ENCODE data around the gene MASP1. TPM values are rescaled to one million over a fixed set of nuclear protein-coding genes. Genes with fewer than 3 reads are reported as not detected.
A peak's percentile ranks its signal among the peaks of the same experiment; 100 is the strongest.
"Not testable (repeated sequence)": the region's sequence is repeated elsewhere in the genome, so short reads cannot be mapped to it uniquely, and the experiment has no call there.

Gene MASP1
- total RNA-seq, 2 experiments from 2014 or later = not detected

DNA sequence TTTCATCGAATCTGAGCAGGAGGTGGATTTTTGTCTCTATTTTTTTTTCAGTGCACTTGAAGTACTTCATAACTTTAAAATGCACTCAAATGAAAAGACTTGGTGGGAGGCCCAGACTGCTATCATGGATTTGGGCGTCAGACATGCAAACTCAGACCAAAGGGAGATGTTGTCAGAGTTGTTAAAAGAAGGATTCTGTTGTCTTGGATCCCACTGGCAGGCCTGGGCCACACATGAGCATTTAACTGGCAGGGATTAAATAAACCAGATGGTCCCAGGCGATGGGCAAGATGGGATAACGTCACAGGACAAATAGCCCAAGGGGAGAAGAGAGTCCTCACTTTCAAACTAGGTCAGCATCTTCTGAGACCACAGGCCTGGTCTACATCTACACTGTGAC is 78.8 kb downstream of the MASP1 start:
- Mint-ChIP-seq H3K4me3 (no peak overlapping the region), H3K9me3 (ENCODE audit: low read depth) (no peaks in the 10 kb centered on the region), H3K27me3 (no peaks in the 10 kb centered on the region), H3K27ac (no peak overlapping the region), H3K36me3 (ENCODE audit: low read depth) (no peaks in the 10 kb centered on the region), H3K4me1 (no peaks in the 10 kb centered on the region)
- DNase-seq (no peak), ATAC-seq (no peak)
- intact Hi-C loops (cut with DNase I, micrococcal nuclease) = no loop called here
- ChIA-PET POLR2A (no interaction called here), CTCF (interaction anchor here (1.1 to 3.2 kb wide), 3 partner anchors 7 to 107 kb away, joined by 3 to 10 read pairs (median 4); no protein-coding TSS in a partner anchor)

- Mint-ChIP-seq H3K27me3 (no peaks in the 10 kb centered on the region), H3K36me3 (ENCODE audit: low read depth) (no peaks in the 10 kb centered on the region), H3K4me1 (no peaks in the 10 kb centered on the region), H3K9me3 (ENCODE audit: low read depth) (no peaks in the 10 kb centered on the region), H3K4me3 (no peak overlapping the region), H3K27ac (no peak overlapping the region)
- ATAC-seq (no peak), DNase-seq (no peak)
- POLR2A ChIA-PET = interaction anchor here (0.6 kb wide), 1 partner anchor 1407 kb away, joined by 5 read pairs; no protein-coding TSS in a partner anchor
- CTCF ChIA-PET = interaction anchor here (0.8 to 3.2 kb wide), 4 partner anchors 8 to 108 kb away, joined by 3 to 10 read pairs (median 4); no protein-coding TSS in a partner anchor
- intact Hi-C loops (cut with DNase I, micrococcal nuclease) = no loop called here
These were observed 79.4 kb downstream of the MASP1 start for GRCh38 chr3:187212196-187212545.

GRCh38 chr3:187211532-187212195 is 79.9 kb downstream of the MASP1 start:
- ATAC-seq (no peak), DNase-seq (no peak)
- no peaks in the 10 kb centered on the region for H3K4me1 Mint-ChIP-seq
- ChIA-PET POLR2A (interaction anchor here (0.6 kb wide), 1 partner anchor 1406 kb away, joined by 5 read pairs; no protein-coding TSS in a partner anchor), CTCF (interaction anchor here (0.8 to 3.2 kb wide), 4 partner anchors 8 to 108 kb away, joined by 3 to 10 read pairs (median 4); no protein-coding TSS in a partner anchor)
- no peaks in the 10 kb centered on the region for H3K27me3 Mint-ChIP-seq
- no peaks in the 10 kb centered on the region for H3K36me3 Mint-ChIP-seq (ENCODE audit: low read depth)
- no peak overlapping the region for H3K4me3 Mint-ChIP-seq
- intact Hi-C loops (cut with DNase I, micrococcal nuclease) = no loop called here
- no peak overlapping the region for H3K27ac Mint-ChIP-seq
- no peaks in the 10 kb centered on the region for H3K9me3 Mint-ChIP-seq (ENCODE audit: low read depth)

DNA sequence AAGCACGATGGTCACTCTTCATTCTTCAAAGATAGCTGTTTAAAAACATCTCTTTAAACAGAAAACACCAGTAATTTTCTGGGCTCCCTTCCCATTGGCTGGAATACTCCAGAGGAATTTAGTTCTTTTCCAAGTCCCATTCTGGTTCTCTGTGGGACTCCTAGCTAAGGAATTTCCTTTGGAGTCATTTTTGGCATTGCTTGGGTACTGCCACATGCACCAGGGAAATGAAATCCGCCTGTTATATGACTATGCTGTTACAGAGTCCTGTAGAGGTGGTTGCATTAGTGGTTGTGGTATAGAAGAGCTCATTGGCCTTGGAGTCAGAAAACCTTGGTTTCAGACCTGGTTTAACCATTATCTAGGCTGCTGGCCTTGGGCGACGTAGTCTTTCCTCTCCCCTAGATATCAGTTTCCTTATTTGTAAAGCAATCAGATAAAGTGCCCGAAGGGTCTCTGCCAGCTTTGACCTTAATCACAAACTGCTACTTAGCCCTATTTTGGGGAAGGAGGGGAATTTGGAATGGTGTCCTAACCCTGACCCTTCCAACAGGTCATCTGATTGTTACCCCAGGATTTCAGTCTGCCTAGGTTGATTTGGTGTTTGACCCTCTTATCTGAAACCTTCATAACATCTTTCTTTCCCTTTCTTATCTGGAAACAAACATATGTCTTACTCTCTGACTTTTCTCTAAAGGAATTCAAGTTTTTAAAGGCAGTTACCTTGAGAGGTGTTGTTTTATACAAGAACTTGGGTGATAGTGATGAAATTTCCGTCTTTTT is 80.8 kb downstream of the MASP1 start:
- DNase-seq (no peak), ATAC-seq (no peak)
- no peak overlapping the region for H3K4me3 Mint-ChIP-seq
- ChIA-PET POLR2A (no interaction called here), CTCF (interaction anchor here (0.6 to 3.2 kb wide), 4 partner anchors 9 to 1078 kb away, joined by 3 to 10 read pairs (median 4); no protein-coding TSS in a partner anchor)
- no peaks in the 10 kb centered on the region for H3K4me1 Mint-ChIP-seq
- H3K9me3 Mint-ChIP-seq (ENCODE audit: low read depth) = no peaks in the 10 kb centered on the region
- H3K36me3 Mint-ChIP-seq (ENCODE audit: low read depth) = no peaks in the 10 kb centered on the region
- no peaks in the 10 kb centered on the region for H3K27me3 Mint-ChIP-seq
- H3K27ac Mint-ChIP-seq = no peak overlapping the region
- intact Hi-C loops (cut with DNase I, micrococcal nuclease) = no loop called here

DNA sequence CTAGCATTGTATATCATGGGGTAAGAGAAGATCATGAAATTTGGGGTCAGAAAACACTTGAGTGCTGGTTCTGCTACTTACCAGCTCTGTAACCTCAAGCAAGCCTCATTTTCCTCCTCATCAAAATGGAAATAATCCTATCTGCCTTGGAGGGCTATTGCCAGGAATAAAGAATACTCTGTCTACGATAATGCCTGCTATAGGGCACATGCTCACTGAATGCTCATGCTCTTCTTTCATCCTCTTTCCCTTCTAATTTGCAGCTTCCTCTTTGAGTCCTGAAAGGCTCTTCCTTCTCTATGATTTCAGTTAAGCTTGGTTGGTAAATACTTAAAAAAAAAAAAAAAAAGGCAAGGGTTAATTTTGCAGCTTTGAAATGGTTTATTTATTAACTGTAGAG is 81.4 kb downstream of the MASP1 start:
- intact Hi-C loops (cut with DNase I, micrococcal nuclease) = no loop called here
- Mint-ChIP-seq H3K36me3 (ENCODE audit: low read depth) (no peaks in the 10 kb centered on the region), H3K27ac (no peak overlapping the region), H3K4me1 (no peaks in the 10 kb centered on the region), H3K9me3 (ENCODE audit: low read depth) (no peaks in the 10 kb centered on the region), H3K4me3 (no peak overlapping the region), H3K27me3 (peaks cover 4% of the 10 kb centered on the region)
- ChIA-PET POLR2A (no interaction called here), CTCF (interaction anchor here (0.6 to 3.2 kb wide), 4 partner anchors 10 to 1077 kb away, joined by 3 to 10 read pairs (median 4); no protein-coding TSS in a partner anchor)
- ATAC-seq = no peak
- DNase-seq = no peak

GRCh38 chr3:187209491-187209890 is 82.0 kb downstream of the MASP1 start:
- intact Hi-C loops (cut with DNase I, micrococcal nuclease) = no loop called here
- peaks cover 7% of the 10 kb centered on the region for H3K27me3 Mint-ChIP-seq
- POLR2A ChIA-PET = no interaction called here

DNA sequence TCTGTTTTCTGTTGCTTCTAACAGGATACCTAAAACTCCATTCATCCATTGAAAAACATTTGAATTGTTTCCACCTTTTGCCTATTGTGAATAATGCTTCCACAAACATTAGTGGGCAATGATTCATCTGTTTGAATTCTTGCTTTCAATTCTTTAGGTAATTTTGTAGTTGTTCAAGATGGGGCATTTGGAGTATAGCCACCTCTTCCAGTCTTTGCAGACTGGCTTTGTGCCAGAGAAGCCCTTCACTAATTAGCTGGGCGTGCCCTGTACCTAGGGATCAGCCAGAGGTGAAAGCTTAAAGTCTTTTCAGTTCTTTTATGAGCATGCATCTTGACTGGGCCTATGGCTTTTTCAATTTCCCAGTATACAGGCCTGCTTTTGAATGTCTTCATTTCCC is 83.4 kb downstream of the MASP1 start:
- intact Hi-C loops (cut with DNase I, micrococcal nuclease) = no loop called here
- CTCF ChIA-PET = interaction anchor here (0.6 to 1.5 kb wide), 2 partner anchors 9 to 111 kb away, joined by 3 read pairs; no protein-coding TSS in a partner anchor
- no peak for ATAC-seq

More at GRCh38 chr3:187209491-187209890, 82.0 kb downstream of the MASP1 start:
- Mint-ChIP-seq H3K36me3 (ENCODE audit: low read depth) (no peaks in the 10 kb centered on the region), H3K4me3 (no peak overlapping the region), H3K9me3 (ENCODE audit: low read depth) (no peaks in the 10 kb centered on the region), H3K4me1 (no peaks in the 10 kb centered on the region), H3K27ac (no peak overlapping the region)
- CTCF ChIA-PET = interaction anchor here (3.2 kb wide), 1 partner anchor 10 kb away, joined by 10 read pairs; no protein-coding TSS in a partner anchor
- DNase-seq = no peak
- no peak for ATAC-seq

GRCh38 chr3:187207624-187208023 is 83.9 kb downstream of the MASP1 start:
- intact Hi-C loops (cut with DNase I, micrococcal nuclease) = no loop called here
- DNase-seq (no peak), ATAC-seq (no peak)
- H3K9me3 Mint-ChIP-seq (ENCODE audit: low read depth) = no peaks in the 10 kb centered on the region
- H3K36me3 Mint-ChIP-seq (ENCODE audit: low read depth) = no peaks in the 10 kb centered on the region
- H3K4me1 Mint-ChIP-seq = no peaks in the 10 kb centered on the region
- CTCF ChIA-PET = interaction anchor here (1.5 kb wide), 1 partner anchor 9 kb away, joined by 3 read pairs; no protein-coding TSS in a partner anchor
- H3K27ac Mint-ChIP-seq = no peak overlapping the region
- H3K27me3 Mint-ChIP-seq = peaks cover 8% of the 10 kb centered on the region
- no peak overlapping the region for H3K4me3 Mint-ChIP-seq
- POLR2A ChIA-PET = no interaction called here

More for the DNA sequence above, 83.4 kb downstream of the MASP1 start:
- Mint-ChIP-seq H3K27me3 (peaks cover 8% of the 10 kb centered on the region), H3K9me3 (ENCODE audit: low read depth) (no peaks in the 10 kb centered on the region), H3K4me3 (no peak overlapping the region), H3K27ac (no peak overlapping the region), H3K36me3 (ENCODE audit: low read depth) (no peaks in the 10 kb centered on the region), H3K4me1 (no peaks in the 10 kb centered on the region)
- DNase-seq = no peak
- POLR2A ChIA-PET = no interaction called here

- CTCF ChIA-PET = interaction anchor here (1.5 kb wide), 1 partner anchor 8 kb away, joined by 3 read pairs; no protein-coding TSS in a partner anchor
- ATAC-seq = no peak
- H3K27ac Mint-ChIP-seq = no peak overlapping the region
- H3K9me3 Mint-ChIP-seq (ENCODE audit: low read depth) = no peaks in the 10 kb centered on the region
- H3K4me1 Mint-ChIP-seq = no peaks in the 10 kb centered on the region
- no peak for DNase-seq
- H3K36me3 Mint-ChIP-seq (ENCODE audit: low read depth) = no peaks in the 10 kb centered on the region
- intact Hi-C loops (cut with DNase I, micrococcal nuclease) = no loop called here
- POLR2A ChIA-PET = no interaction called here
- no peak overlapping the region for H3K4me3 Mint-ChIP-seq
- peaks cover 8% of the 10 kb centered on the region for H3K27me3 Mint-ChIP-seq
These were observed 84.5 kb downstream of the MASP1 start for GRCh38 chr3:187207062-187207461.

DNA sequence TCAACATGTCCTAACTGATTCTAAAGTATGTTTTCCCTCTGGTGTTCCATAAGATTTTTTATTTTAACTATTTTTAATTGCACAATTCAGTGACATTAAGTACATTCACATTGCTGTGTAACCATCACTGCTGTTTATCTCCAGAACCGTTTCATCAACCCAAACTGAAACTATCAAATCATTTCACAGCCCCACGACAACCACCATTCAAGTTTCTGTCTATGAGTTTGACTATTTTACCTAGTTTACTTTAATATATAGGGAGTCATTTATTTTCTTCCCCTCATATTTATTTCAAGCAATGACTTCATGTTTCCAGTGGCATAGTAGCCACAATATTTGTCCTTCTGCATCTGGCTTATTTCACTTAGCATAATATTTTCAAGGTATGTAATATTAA is 85.9 kb downstream of the MASP1 start:
- H3K27ac Mint-ChIP-seq = no peak overlapping the region
- DNase-seq = no peak
- intact Hi-C loops (cut with DNase I, micrococcal nuclease) = no loop called here
- POLR2A ChIA-PET = no interaction called here
- no peaks in the 10 kb centered on the region for H3K4me1 Mint-ChIP-seq
- no peak overlapping the region for H3K4me3 Mint-ChIP-seq
- CTCF ChIA-PET = no interaction called here
- no peaks in the 10 kb centered on the region for H3K9me3 Mint-ChIP-seq (ENCODE audit: low read depth)
- ATAC-seq = peak; percentile 47
- H3K36me3 Mint-ChIP-seq (ENCODE audit: low read depth) = no peaks in the 10 kb centered on the region
- H3K27me3 Mint-ChIP-seq = peaks cover 8% of the 10 kb centered on the region

DNA sequence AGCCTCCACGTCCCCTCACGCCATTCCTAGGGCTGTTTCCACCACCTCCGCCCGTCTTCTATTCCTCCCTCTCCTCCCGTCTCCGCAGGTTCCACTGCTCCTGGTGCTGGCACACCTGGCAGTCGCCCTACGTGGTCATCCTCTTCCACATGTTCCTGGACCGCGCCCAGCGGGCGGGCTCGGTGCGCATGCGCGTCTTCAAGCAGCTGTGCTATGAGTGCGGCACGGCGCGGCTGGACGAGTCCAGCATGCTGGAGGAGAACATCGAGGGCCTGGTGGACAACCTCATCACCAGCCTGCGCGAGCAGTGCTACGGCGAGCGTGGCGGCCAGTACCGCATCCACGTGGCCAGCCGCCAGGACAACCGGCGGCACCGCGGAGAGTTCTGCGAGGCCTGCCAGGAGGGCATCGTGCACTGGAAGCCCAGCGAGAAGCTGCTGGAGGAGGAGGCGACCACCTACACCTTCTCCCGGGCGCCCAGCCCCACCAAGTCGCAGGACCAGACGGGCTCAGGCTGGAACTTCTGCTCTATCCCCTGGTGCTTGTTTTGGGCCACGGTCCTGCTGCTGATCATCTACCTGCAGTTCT is 92.0 kb downstream of the MASP1 start:
- CTCF ChIA-PET = interaction anchor here (0.8 to 1.5 kb wide), 4 partner anchors 18 to 582 kb away, joined by 3 to 4 read pairs (median 4); no protein-coding TSS in a partner anchor
- H3K27ac Mint-ChIP-seq; H3K4me1 Mint-ChIP-seq; ATAC-seq; POLR2A ChIA-PET; intact Hi-C loops (cut with DNase I, micrococcal nuclease); H3K4me3 Mint-ChIP-seq; H3K36me3 Mint-ChIP-seq (ENCODE audit: low read depth); DNase-seq; H3K27me3 Mint-ChIP-seq; H3K9me3 Mint-ChIP-seq (ENCODE audit: low read depth): not testable (repeated sequence)

All from activated CD4-positive, alpha-beta T cell treated with anti-CD3 and anti-CD28 coated beads for 36 hours (primary cell).